ENCODE data around the gene CCDC54.

DNA sequence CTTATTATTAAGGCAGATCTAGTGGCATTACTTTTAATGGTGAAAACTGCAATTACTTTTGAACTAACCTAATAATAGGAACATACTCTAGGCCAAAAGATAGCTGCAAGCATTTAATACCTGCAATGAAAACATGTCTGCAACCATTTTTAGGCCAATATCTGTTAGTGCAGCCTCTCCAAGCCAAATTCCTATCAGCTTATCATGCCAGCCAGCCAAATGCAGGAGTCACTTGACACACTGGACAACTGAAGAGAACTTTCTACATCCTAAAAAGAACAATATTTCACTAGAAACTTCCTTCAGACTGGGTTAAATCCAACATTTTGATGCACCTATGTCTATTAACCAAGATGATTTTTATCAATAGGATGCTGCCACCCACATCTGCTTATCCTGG is 33.8 kb downstream of the CCDC54 start:
- TF ChIP-seq POLR2A (IDR thresholded peaks at IDR 0.05) (no peak), CTCF (IDR thresholded peaks at IDR 0.05) (no peak)
